IMR-90 (cell line): Measurements from ENCODE around the gene SLC24A3. TPM values are rescaled to one million over a fixed set of nuclear protein-coding genes. Genes with fewer than 3 reads are reported as not detected.

Experiments
- ATAC-seq: fragments of 200-7000 bp; cut with Tn5 transposase; 2 replicates; pipeline ENCODE4 v1.9.1; 2020; ENCODE audit warnings: low read depth, mild to moderate bottlenecking, moderate library complexity
- BruUV-seq: library from RNA; stranded (reverse); fragments of 400-500 nt; replicated peaks from 2 replicates; lab custom pipeline; 2021; lab: Mats Ljungman, UMichigan
- CTCF ChIA-PET: fragments of 300-600 bp; formaldehyde crosslinking; extraction: SDS; loops from one replicate; lab custom pipeline; 2021; ENCODE audit warnings: antibody characterized with exemption; lab: Yijun Ruan, JAX
- POLR2A ChIA-PET: fragments of 300-600 bp; sonication (Branson Sonifier 250); formaldehyde crosslinking; loops from one replicate; lab custom pipeline; 2022; ENCODE audit warnings: antibody characterized with exemption; ENCODE audit not compliant: unreplicated experiment; lab: Charles Lee
- DNase-seq: peaks from one replicate; pipeline ENCODE4 v3.0.0; 2013
- H2AFZ ChIP-seq: replicated peaks from 2 replicates; pipeline ENCODE3; 2013; ENCODE audit warnings: low read length, mild to moderate bottlenecking; ENCODE audit not compliant: poor library complexity
- H2AK5ac ChIP-seq: 2 replicates; pipeline ENCODE4 v1.6.1; 2013; ENCODE audit warnings: low read depth, low read length, inconsistent platforms
- H2AK9ac ChIP-seq: replicated peaks from 2 replicates; pipeline ENCODE3; 2013; ENCODE audit warnings: mild to moderate bottlenecking, low read depth, low read length, moderate library complexity; ENCODE audit not compliant: poor library complexity
- H2BK120ac ChIP-seq: 2 replicates; pipeline ENCODE4 v1.6.1; 2013; ENCODE audit warnings: low read depth, low read length, inconsistent platforms
- H2BK15ac ChIP-seq: 3 replicates; pipeline ENCODE4 v1.6.1; 2013; ENCODE audit warnings: low read depth, low read length, inconsistent platforms
- H2BK20ac ChIP-seq: 2 replicates; pipeline ENCODE4 v1.6.1; 2013; ENCODE audit warnings: low read depth, mild to moderate bottlenecking, inconsistent platforms, low read length, moderate library complexity
- H2BK5ac ChIP-seq: 2 replicates; pipeline ENCODE4 v1.6.1; 2013; ENCODE audit warnings: mild to moderate bottlenecking, low read depth, low read length, inconsistent platforms; ENCODE audit not compliant: poor library complexity, severe bottlenecking
- H3K14ac ChIP-seq: replicated peaks from 2 replicates; pipeline ENCODE4 v1.6.1; 2013; ENCODE audit warnings: low read depth, low read length, inconsistent platforms
- H3K18ac ChIP-seq: 2 replicates; pipeline ENCODE4 v1.6.1; 2013; ENCODE audit warnings: low read depth, low read length, control low read depth
- H3K23ac ChIP-seq: 2 replicates; pipeline ENCODE4 v1.6.1; 2013; ENCODE audit warnings: low read depth, low read length, inconsistent platforms
- H3K27ac ChIP-seq: 2 replicates; pipeline ENCODE4 v1.5.1; 2013; ENCODE audit warnings: mild to moderate bottlenecking, control low read depth, low read length; ENCODE audit not compliant: insufficient read depth
- H3K27me3 ChIP-seq: 2 replicates; pipeline ENCODE4 v1.6.1; 2013; ENCODE audit warnings: low read length; ENCODE audit not compliant: control insufficient read depth, insufficient read depth
- H3K36me3 ChIP-seq: 2 replicates; pipeline ENCODE4 v1.6.1; 2013; ENCODE audit warnings: low read length, mixed read lengths; ENCODE audit not compliant: control insufficient read depth, insufficient read depth
- H3K4ac ChIP-seq: 2 replicates; pipeline ENCODE4 v1.6.1; 2013; ENCODE audit warnings: low read depth, low read length, inconsistent platforms
- H3K4me1 ChIP-seq: 2 replicates; pipeline ENCODE4 v1.6.1; 2013; ENCODE audit warnings: low read length, mixed read lengths; ENCODE audit not compliant: control insufficient read depth, insufficient read depth
- H3K4me2 ChIP-seq: 2 replicates; pipeline ENCODE4 v1.6.1; 2013; ENCODE audit warnings: low read depth, mild to moderate bottlenecking, control low read depth, low read length, moderate library complexity
- H3K4me3 ChIP-seq: 2 replicates; pipeline ENCODE4 v1.5.1; 2013; ENCODE audit warnings: low read depth, mild to moderate bottlenecking, control low read depth, low read length, moderate library complexity; ENCODE audit not compliant: insufficient read depth
- H3K56ac ChIP-seq: 2 replicates; pipeline ENCODE4 v1.6.1; 2013; ENCODE audit warnings: low read length, inconsistent platforms; ENCODE audit not compliant: insufficient read depth; ENCODE audit errors: extremely low read depth
- H3K79me1 ChIP-seq, 2 experiments: 2 replicates each; pipeline ENCODE4 v1.6.1; 2013; ENCODE audit warnings: low read length in 2 of 2, inconsistent platforms in 1 of 2, low read depth in 1 of 2
- H3K9ac ChIP-seq: 2 replicates; pipeline ENCODE4 v1.6.1; 2013; ENCODE audit warnings: low read depth, low read length, control low read depth
- H3K9me1 ChIP-seq: 2 replicates; pipeline ENCODE4 v1.6.1; 2013; ENCODE audit warnings: low read length, inconsistent platforms; ENCODE audit not compliant: insufficient read depth
- H3K9me3 ChIP-seq: 2 replicates; pipeline ENCODE4 v1.6.1; 2013; ENCODE audit warnings: low read length; ENCODE audit not compliant: control insufficient read depth, insufficient read depth
- H4K20me1 ChIP-seq: 2 replicates; pipeline ENCODE4 v1.6.1; 2013; ENCODE audit warnings: low read length, inconsistent platforms; ENCODE audit not compliant: insufficient read depth
- H4K5ac ChIP-seq: 2 replicates; pipeline ENCODE4 v1.6.1; 2013; ENCODE audit warnings: mild to moderate bottlenecking, low read depth, low read length, control low read depth
- H4K8ac ChIP-seq, 2 experiments: 2 replicates each; pipeline ENCODE4 v1.6.1; 2013; ENCODE audit warnings: low read depth in 2 of 2, low read length in 2 of 2, control low read depth in 1 of 2, inconsistent platforms in 1 of 2
- H4K91ac ChIP-seq: 2 replicates; pipeline ENCODE4 v1.6.1; 2013; ENCODE audit warnings: low read depth, low read length, inconsistent platforms; ENCODE audit not compliant: insufficient read depth
- CEBPB ChIP-seq: IDR thresholded peaks from 2 replicates; pipeline ENCODE4 v1.6.1; 2012; ENCODE audit warnings: low read depth, low read length, improper control_type of control experiment
- CTCF ChIP-seq: conservative IDR thresholded peaks from 2 replicates; pipeline ENCODE4 v1.5.1; 2012; ENCODE audit warnings: mild to moderate bottlenecking, low read depth, low read length, improper control_type of control experiment
- MAFK ChIP-seq: IDR thresholded peaks from 2 replicates; pipeline ENCODE4 v1.6.1; 2012; ENCODE audit warnings: low read depth, low read length, improper control_type of control experiment
- MAZ ChIP-seq: IDR thresholded peaks from 2 replicates; pipeline ENCODE4 v1.6.1; 2012; ENCODE audit warnings: low read depth, mild to moderate bottlenecking, low read length, improper control_type of control experiment, moderate library complexity, borderline replicate concordance
- MXI1 ChIP-seq: IDR thresholded peaks from 2 replicates; pipeline ENCODE4 v1.6.1; 2012; ENCODE audit warnings: low read depth, mild to moderate bottlenecking, low read length, moderate library complexity, borderline replicate concordance
- POLR2A ChIP-seq: IDR thresholded peaks from 2 replicates; pipeline ENCODE4 v1.6.1; 2012; ENCODE audit warnings: mild to moderate bottlenecking, low read depth, low read length
- RFX5 ChIP-seq: IDR thresholded peaks from 2 replicates; pipeline ENCODE4 v1.8.0; 2012; ENCODE audit warnings: low read depth, mild to moderate bottlenecking, low read length, moderate library complexity
- SMC3 ChIP-seq: fragments of 150-350 bp; IDR thresholded peaks from 2 replicates; pipeline ENCODE4 v1.6.1; 2016; ENCODE audit warnings: low read depth, mild to moderate bottlenecking, antibody characterized with exemption, low read length, moderate library complexity
- WGBS, 2 experiments: methylation state at CpG; one replicate each; pipeline versions ENCODE4 v1.1.5 to v1.1.7; 2013; ENCODE audit warnings: missing lambda C conversion rate in 2 of 2; ENCODE audit not compliant: insufficient read length in 1 of 2; ENCODE audit errors: extremely low coverage in 2 of 2; 5-methylcytosine and 5-hydroxymethylcytosine counted together
- dilution Hi-C: fragments of 300-500 bp; cut with HindIII; formaldehyde crosslinking; loops from one replicate; pipeline ENCODE4 v1.14.3; 2018; ENCODE audit warnings: low sequenced_read_pairs; ENCODE audit not compliant: unreplicated experiment
- in situ Hi-C: fragments of 300-500 bp; cut with MboI; formaldehyde crosslinking; loops from 3 replicates; pipeline ENCODE4 v1.14.3; 2019; ENCODE audit warnings: low sequenced_read_pairs, inconsistent platforms, mixed read lengths
- intact Hi-C: fragments of 100-400 bp; cut with micrococcal nuclease; formaldehyde crosslinking; loops from 2 replicates; pipeline ENCODE4 v1.10.0; 2022
- polyA plus RNA-seq, 3 experiments: library from polyadenylated mRNA; depleted of rRNA; stranded (reverse); fragments of >200 nt; gene quantifications; 2 replicates each; pipeline ENCODE4 v1.2.3, GENCODE V29; 2012; ENCODE audit warnings: low replicate concordance in 1 of 3
- total RNA-seq: library from RNA; depleted of rRNA; stranded (reverse); fragments of >200 nt; gene quantifications from 2 replicates; pipeline ENCODE4 v1.2.3, GENCODE V29; 2012

SLC24A3 gene
- total and polyA plus RNA-seq, 2 of the 4 experiments (the other 2 are of a cell fraction) = not detected

- Histone ChIP-seq H4K8ac (no peak overlapping the region), H2AK5ac (0 out of 2 replicates have a peak overlapping the region, but pooled peaks have one; percentile 15), H3K9ac (no peak overlapping the region), H3K9me3 (no peaks in the 10 kb centered on the region), H3K23ac (no peak overlapping the region), H3K4ac (no peak overlapping the region), H3K36me3 (peaks cover 7% of the 10 kb centered on the region), H3K56ac (no peak overlapping the region), H3K4me1 (peaks cover 9% of the 10 kb centered on the region), H2BK5ac (no peak overlapping the region), H3K18ac (no peak overlapping the region), H3K14ac (no peak overlapping the region), H3K4me2 (no peak overlapping the region), H3K79me1 (peaks cover 28 to 78% of the 10 kb centered on the region in 2 experiments), H3K27ac (no peak overlapping the region), H4K20me1 (peaks cover 32% of the 10 kb centered on the region), H2AFZ (no peak overlapping the region), H3K9me1 (peaks cover 18% of the 10 kb centered on the region), H3K4me3 (no peak overlapping the region), H2AK9ac (no peak overlapping the region), H2BK120ac (no peak overlapping the region), H2BK20ac (no peak overlapping the region), H2BK15ac (no peak overlapping the region), H4K91ac (no peak overlapping the region), H3K27me3 (no peaks in the 10 kb centered on the region), H4K5ac (no peak overlapping the region)
- CTCF ChIA-PET = no interaction called here
- DNase-seq (no peak), ATAC-seq (no peak)
- 90% methylated on average over 4 of the region's 7 CpGs; no CpG with 5 or more reads in 1 of the 2 experiments for WGBS, 2 experiments
- no peak for TF ChIP-seq POLR2A
- no peak for TF ChIP-seq RFX5
- no peak for TF ChIP-seq MAZ
- TF ChIP-seq CTCF = no peak
- no peak for TF ChIP-seq SMC3
- TF ChIP-seq CEBPB = no peak
- no peak for TF ChIP-seq MAFK
- no peak for TF ChIP-seq MXI1
- POLR2A ChIA-PET = no interaction called here
- dilution Hi-C loops = no loop called here
- intact Hi-C loops = no loop called here
- BruUV-seq = no TSS peak
- in situ Hi-C loops = no loop called here
Measured at GRCh38 chr20:19768325-19768842, 555.9 kb downstream of the SLC24A3 start.
